HG03066 (cell line): Measurements from ENCODE around the gene SPATA3.

ENCODE experiments used
- ATAC-seq: cut with Tn5 transposase; IDR thresholded peaks from one replicate; pipeline ENCODE4 v1.9.1; 2021; ENCODE audit warnings: low read depth; ENCODE audit not compliant: unreplicated experiment

Gene SPATA3

DNA sequence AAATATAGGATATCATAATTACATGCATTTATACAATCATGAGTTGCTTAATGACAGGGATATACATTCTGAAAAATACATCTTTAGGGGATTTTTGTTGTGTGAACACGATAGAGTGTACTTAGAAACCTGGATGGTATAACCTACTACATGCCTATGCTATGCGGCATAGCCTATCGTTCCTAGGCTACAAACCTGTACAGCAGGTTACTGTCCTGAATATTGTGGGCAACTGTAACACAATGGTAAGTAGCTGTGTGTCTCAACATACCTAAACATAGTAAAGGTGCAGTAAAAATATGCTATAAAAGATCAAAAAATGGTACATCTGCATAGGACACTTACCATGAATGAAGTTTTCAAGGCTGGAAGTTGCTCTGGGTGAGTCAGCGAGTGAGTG is 47.9 kb downstream of the SPATA3 start:
- no peak for ATAC-seq

DNA sequence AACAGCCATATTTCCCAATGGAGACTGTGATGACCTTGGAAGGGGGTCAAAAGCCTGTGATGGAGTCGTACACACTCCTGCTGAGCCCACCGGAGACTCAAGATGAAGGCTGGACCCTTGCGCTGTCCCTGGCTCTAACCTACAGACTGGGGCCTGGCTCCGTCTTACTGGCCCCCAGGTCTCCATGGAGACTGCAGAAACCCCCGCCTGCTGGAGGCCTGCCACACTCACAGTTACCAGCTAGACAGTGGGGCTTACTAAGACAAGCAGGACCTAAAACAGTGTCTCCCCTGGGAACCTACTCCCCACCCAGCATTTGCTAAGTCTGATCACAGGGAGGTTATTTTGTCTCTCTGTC is 51.0 kb downstream of the SPATA3 start:
- ATAC-seq: no peak

GRCh38 chr2:231047274-231047922 is 51.5 kb downstream of the SPATA3 start:
- no peak for ATAC-seq

- ATAC-seq: no peak
These were observed 52.3 kb downstream of the SPATA3 start for GRCh38 chr2:231047923-231048915.

GRCh38 chr2:231049286-231050017 is 53.5 kb downstream of the SPATA3 start:
- no peak for ATAC-seq

DNA sequence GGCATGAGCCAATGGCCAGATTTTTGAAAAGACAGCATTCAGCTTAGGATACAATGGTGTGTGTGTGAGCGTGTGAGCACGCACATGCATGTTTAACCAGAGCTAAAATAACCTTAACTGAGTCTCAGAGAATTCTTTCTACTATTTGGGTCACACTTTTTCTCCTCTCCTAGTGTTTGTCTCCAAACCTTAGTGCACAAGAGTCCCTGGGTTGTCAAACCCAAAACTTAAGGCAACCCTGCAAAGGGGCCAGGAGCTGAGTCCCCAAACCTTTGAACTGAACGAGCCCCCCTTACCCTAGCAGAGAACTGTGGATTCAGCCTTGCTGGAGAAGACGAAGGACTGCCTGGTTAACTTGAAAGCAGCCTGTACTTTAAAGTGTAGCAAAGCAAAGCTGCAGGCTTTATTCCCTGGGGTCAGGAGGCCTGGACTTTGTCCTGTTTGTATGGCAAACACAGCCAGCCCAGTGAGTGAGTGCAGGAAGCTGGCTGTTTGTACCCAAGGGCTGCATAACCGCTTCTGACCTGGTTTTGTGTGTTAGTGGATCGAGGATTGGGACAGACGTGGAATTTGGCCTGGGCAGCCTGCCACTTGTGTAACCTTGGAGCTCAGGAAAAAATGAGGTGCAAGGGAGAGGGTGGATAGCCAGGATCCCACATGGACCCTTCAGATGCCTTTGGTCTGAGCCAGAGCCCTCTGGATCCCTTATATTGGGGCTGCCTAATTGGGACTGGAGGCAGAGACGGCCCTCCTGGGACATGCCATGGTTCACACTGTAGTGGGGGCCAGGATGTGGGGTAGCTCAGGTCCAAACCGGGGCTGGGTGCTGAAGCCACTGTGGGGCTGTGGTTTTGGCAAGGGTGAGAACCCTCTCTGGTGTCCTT is 54.3 kb downstream of the SPATA3 start:
- no peak for ATAC-seq

GRCh38 chr2:231051116-231051515 is 55.2 kb downstream of the SPATA3 start:
- no peak for ATAC-seq

GRCh38 chr2:231052494-231053451 is 56.9 kb downstream of the SPATA3 start:
- peak; percentile 54 for ATAC-seq

DNA sequence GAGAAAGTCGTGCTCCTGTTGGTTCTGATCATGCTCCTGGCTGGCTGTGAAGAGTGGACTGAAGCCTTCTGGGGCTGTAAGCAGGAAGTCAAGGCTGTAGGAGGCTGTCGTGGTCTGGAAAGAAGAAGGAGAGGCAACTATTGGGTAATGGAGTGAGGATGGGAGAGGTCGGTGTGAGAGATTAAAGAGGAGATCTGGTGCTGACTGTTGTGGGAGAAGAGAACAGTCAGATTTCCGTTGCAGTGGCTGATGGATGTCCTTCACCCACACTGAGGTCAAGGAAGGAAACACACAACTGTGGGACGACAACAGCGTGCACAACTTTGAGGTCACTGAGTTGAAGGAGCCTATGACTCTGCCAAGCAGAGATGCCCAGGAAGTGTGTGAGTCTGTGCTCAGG is 57.9 kb downstream of the SPATA3 start:
- no peak for ATAC-seq

DNA sequence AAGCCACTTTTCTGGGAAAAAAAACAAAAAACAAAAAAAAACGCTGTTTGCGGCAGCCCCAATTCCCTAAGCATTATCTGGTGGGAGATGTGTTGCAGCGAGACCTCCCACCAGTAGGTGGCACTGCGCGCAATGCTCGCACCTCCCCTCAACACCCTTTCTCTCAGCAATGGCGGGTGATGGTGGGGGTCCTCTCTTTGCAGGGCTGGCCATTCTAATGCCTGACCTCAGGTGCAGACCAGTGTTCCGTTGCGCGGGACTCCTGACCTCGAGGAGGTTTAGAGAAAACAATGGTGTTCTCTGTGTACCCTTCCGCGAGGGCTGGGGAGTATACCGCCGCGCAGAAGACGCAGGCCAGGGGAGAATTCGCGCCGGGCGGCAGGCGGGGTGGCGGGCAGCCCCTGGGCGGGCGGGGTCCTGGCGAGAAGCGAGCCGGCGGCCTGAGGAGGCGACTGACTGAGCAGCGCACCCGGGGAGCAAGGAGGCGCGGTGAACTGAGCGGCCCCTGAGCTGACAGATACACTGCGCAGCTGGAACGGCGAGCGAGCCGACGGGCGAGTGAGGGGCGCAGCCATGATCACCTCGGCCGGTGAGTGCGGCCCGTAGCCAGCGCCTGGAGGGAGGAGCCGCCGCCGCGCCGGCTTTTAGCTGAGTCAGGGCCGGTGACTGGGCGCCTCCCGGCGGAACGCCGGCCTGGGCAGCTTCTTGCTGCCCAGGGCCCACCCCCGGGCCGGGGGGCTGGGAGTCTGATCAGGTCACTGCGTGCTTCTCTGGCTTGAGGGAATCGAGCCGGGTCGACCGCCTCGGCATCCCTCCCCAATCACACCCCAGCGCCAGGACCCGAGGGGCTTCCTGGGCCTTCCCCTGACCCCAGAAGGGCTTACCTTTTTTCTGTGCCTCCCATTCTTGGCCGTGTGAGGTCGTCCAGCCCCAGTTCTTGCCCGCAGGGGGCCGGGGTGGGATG is 60.8 kb downstream of the SPATA3 start, which contains the start of gene PSMD1:
TSS of gene PSMD1 (plus strand) at position 415 of the 964 bp plus-strand sequence. CDS start at position 574, 159 bp downstream.
- ATAC-seq: peak; percentile 71

DNA sequence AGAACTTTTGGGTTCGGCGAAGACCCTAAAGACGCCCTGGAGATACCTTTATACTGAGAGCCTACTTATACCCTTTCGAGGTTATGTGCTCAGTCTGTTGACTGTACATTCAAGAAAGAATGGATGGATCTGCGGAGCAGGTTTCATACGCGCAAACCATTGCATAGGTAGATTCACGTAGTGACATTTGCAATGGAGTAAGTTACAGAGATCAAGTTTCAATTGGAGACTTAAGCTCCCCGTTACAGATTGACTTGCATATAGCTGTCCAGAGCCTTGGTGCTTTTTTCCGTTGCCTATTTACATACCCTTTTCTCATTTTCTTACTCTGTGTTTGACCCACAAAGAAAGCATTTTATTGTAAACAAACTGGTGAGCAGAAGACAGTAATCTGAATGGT is 61.7 kb downstream of the SPATA3 start:
- no peak for ATAC-seq
